SK-N-SH treated with all-trans-retinoic acid at 6 μM for 48 hours (cell line): Measurements from ENCODE around the gene PALLD.

Experiments used
- ARNTL ChIP-seq: fragments of 450-650 bp; formaldehyde crosslinking; IDR thresholded peaks from 2 replicates; pipeline ENCODE4 v1.5.0; 2020; ENCODE audit warnings: low read depth, mild to moderate bottlenecking, moderate library complexity, borderline replicate concordance
- BACH2 ChIP-seq: fragments of 250-450 bp; sonication (Bioruptor Pico); IDR thresholded peaks from 2 replicates; pipeline ENCODE4 v1.9.0; 2021; ENCODE audit warnings: mild to moderate bottlenecking, borderline replicate concordance
- CREB5 ChIP-seq: fragments of 250-450 bp; sonication (Bioruptor Pico); IDR thresholded peaks from 2 replicates; pipeline ENCODE4 v1.5.1; 2020; ENCODE audit warnings: low read depth, mild to moderate bottlenecking, moderate library complexity
- GLIS3 ChIP-seq: fragments of 250-450 bp; sonication (Bioruptor Pico); IDR thresholded peaks from 2 replicates; pipeline ENCODE4 v1.5.0; 2020; ENCODE audit warnings: mild to moderate bottlenecking, moderate library complexity
- ISL1 ChIP-seq: fragments of 250-450 bp; sonication (Bioruptor Pico); IDR thresholded peaks from 2 replicates; pipeline ENCODE4 v2.1.2; 2022; ENCODE audit warnings: mild to moderate bottlenecking, moderate library complexity
- PATZ1 ChIP-seq: fragments of 250-450 bp; sonication (Bioruptor Pico); IDR thresholded peaks from 2 replicates; pipeline ENCODE4 v1.8.0; 2020; ENCODE audit warnings: mild to moderate bottlenecking, moderate library complexity, borderline replicate concordance
- RARB ChIP-seq: fragments of 250-450 bp; sonication (Bioruptor Pico); IDR thresholded peaks from 2 replicates; pipeline ENCODE4 v1.8.0; 2021; ENCODE audit warnings: mild to moderate bottlenecking, moderate library complexity
- SNAI2 ChIP-seq: fragments of 250-450 bp; sonication (Bioruptor Pico); IDR thresholded peaks from 2 replicates; pipeline ENCODE4 v1.5.0; 2020; ENCODE audit warnings: mild to moderate bottlenecking, moderate library complexity
- TOX ChIP-seq: fragments of 250-450 bp; sonication (Bioruptor Pico); IDR thresholded peaks from 2 replicates; pipeline ENCODE4 v1.8.0; 2021; ENCODE audit warnings: mild to moderate bottlenecking, moderate library complexity, borderline replicate concordance
- ZC3H10 ChIP-seq: fragments of 250-450 bp; sonication (Bioruptor Pico); IDR thresholded peaks from 2 replicates; pipeline ENCODE4 v1.5.1; 2021; ENCODE audit warnings: mild to moderate bottlenecking, moderate library complexity
- ZFP3 ChIP-seq: fragments of 250-450 bp; sonication (Bioruptor Pico); IDR thresholded peaks from 2 replicates; pipeline ENCODE4 v1.5.0; 2020; ENCODE audit warnings: mild to moderate bottlenecking, moderate library complexity
- ZNF565 ChIP-seq: fragments of 450-650 bp; formaldehyde crosslinking; conservative IDR thresholded peaks from 2 replicates; pipeline ENCODE4 v1.5.0; 2020; ENCODE audit warnings: low read depth, mild to moderate bottlenecking, moderate library complexity
- ZNF8 ChIP-seq: fragments of 450-650 bp; formaldehyde crosslinking; IDR thresholded peaks from 2 replicates; pipeline ENCODE4 v1.5.0; 2020; ENCODE audit warnings: mild to moderate bottlenecking, moderate library complexity

- no peak for TF ChIP-seq ZFP3 (CRISPR knock-in tag)
- TF ChIP-seq ARNTL, result no peak
- no peak for TF ChIP-seq CREB5 (CRISPR knock-in tag)
- TF ChIP-seq ZC3H10 (CRISPR knock-in tag), result no peak
- no peak for TF ChIP-seq SNAI2
- no peak for TF ChIP-seq BACH2 (CRISPR knock-in tag)
- no peak for TF ChIP-seq RARB (CRISPR knock-in tag)
- no peak for TF ChIP-seq ISL1 (CRISPR knock-in tag)
- no peak for TF ChIP-seq ZNF565 (CRISPR knock-in tag)
- no peak for TF ChIP-seq PATZ1 (CRISPR knock-in tag)
- no peak for TF ChIP-seq ZNF8 (CRISPR knock-in tag)
- no peak for TF ChIP-seq GLIS3 (CRISPR knock-in tag)
- TF ChIP-seq TOX, result no peak
Measured at GRCh38 chr4:168648929-168649328, 152.1 kb downstream of the PALLD start.
